Lower leg skin (tissue), 4 donors: Measurements from ENCODE around the gene ACE2. TPM values are rescaled to one million over a fixed set of nuclear protein-coding genes. Genes with fewer than 3 reads are reported as not detected.

ENCODE experiments used
- DNase-seq, 2 donors: peaks; one replicate each; pipeline ENCODE4 v3.0.0-alpha.2; 2019; ENCODE audit warnings: low spot score in 2 of 2
- H3K4me3 ChIP-seq: fragments of 200-600 bp; sonication (generic); 2 replicates; pipeline ENCODE4 v1.5.1; 2017; ENCODE audit warnings: mild to moderate bottlenecking, low read depth; ENCODE audit not compliant: poor library complexity, severe bottlenecking
- CTCF ChIP-seq, 3 donors: fragments of 450-650 bp; IDR thresholded peaks; one replicate each; pipeline ENCODE4 v1.5.1; 2016; ENCODE audit warnings: antibody characterized with exemption in 3 of 3, mild to moderate bottlenecking in 3 of 3, moderate library complexity in 2 of 3
- POLR2A ChIP-seq, 2 donors: fragments of 450-650 bp; IDR thresholded peaks; one replicate each; pipeline ENCODE4 v1.6.1; 2016 to 2017; ENCODE audit warnings: antibody characterized with exemption in 2 of 2, mild to moderate bottlenecking in 1 of 2, moderate library complexity in 1 of 2
- WGBS, 2 donors: methylation state at CpG; one replicate each; pipeline ENCODE4 v1.1.5; 2018; 5-methylcytosine and 5-hydroxymethylcytosine counted together
- intact Hi-C: fragments of 100-400 bp; cut with DNase I; formaldehyde crosslinking; loops from one replicate; pipeline ENCODE4 v1.15.0; 2023; ENCODE audit warnings: low total_unique reads
- total RNA-seq, 4 donors: library from RNA; depleted of rRNA; stranded (reverse); fragments of >200 nt; gene quantifications; one replicate each; pipeline ENCODE4 v1.1.0, GENCODE V29; 2016

The ACE2 gene
- total RNA-seq, 4 donors from 2014 or later = 0.64 to 1.5 (median 0.83) TPM

- TF ChIP-seq CTCF (IDR thresholded peaks at IDR 0.05) (no peak), POLR2A (IDR thresholded peaks at IDR 0.05) (no peak)
- no peak overlapping the region for H3K4me3 ChIP-seq
- DNase-seq = no peak
- intact Hi-C loops = no loop called here
- 54 to 89% methylated on average over 4 of the region's 4 CpGs for WGBS, 2 donors
Measured at GRCh38 chrX:15599461-15599860, 1.3 kb downstream of the ACE2 start.

GRCh38 chrX:15598026-15598425 is 2.7 kb downstream of the ACE2 start:
- TF ChIP-seq CTCF (IDR thresholded peaks at IDR 0.05) (no peak), POLR2A (IDR thresholded peaks at IDR 0.05) (no peak)
- no peak overlapping the region for H3K4me3 ChIP-seq
- intact Hi-C loops = no loop called here
- WGBS, 2 donors = 51 to 56% methylated on average over 3 of the region's 3 CpGs
- no peak for DNase-seq

- intact Hi-C loops = no loop called here
- WGBS, 2 donors = 62 to 63% methylated on average over 2 of the region's 2 CpGs
- no peak for DNase-seq
Measured at GRCh38 chrX:15594371-15594770, 6.4 kb downstream of the ACE2 start.

GRCh38 chrX:15579778-15580747 is 20.7 kb downstream of the ACE2 start:
- WGBS, 2 donors = 38 to 51% methylated on average over 5 of the region's 5 CpGs
- DNase-seq = no peak
- H3K4me3 ChIP-seq = no peak overlapping the region
- TF ChIP-seq POLR2A (IDR thresholded peaks at IDR 0.05) (no peak), CTCF (IDR thresholded peaks at IDR 0.05) (no peak)
- intact Hi-C loops = no loop called here

More at GRCh38 chrX:15594371-15594770, 6.4 kb downstream of the ACE2 start:
- no peak overlapping the region for H3K4me3 ChIP-seq
- no peak for TF ChIP-seq CTCF (IDR thresholded peaks at IDR 0.05)
- no peak for TF ChIP-seq POLR2A (IDR thresholded peaks at IDR 0.05)

GRCh38 chrX:15576019-15576418 is 24.7 kb downstream of the ACE2 start:
- no peak for TF ChIP-seq CTCF (IDR thresholded peaks at IDR 0.05)
- no peak for TF ChIP-seq POLR2A (IDR thresholded peaks at IDR 0.05)
- no peak for DNase-seq
- intact Hi-C loops = no loop called here
- WGBS, 2 donors = 41 to 50% methylated on average over 1 of the region's 1 CpG
- H3K4me3 ChIP-seq = no peak overlapping the region
